ENCODE results near the gene COL4A5.

The COL4A5 gene

DNA sequence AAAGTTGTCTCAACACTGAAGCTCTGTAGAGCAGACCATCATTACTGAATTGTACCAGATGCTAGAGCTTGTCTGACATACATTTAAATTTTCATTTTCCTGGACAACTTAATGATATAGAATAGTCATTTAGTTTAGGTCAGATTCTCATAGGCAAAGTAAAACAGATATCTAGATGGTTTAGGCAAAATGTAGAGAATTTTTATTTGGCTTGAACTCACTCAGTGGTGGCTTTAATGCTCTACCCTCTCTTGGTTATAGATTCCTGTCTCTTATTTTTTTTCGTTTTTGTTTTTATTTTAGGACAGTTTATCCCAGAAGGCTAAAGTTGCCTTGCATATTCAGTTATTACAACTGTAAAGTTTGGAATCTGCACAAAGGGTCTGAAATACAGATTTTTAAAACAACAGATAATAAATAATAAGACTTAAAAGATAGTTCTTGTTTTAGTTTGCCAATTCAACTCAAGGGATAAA is 300.7 kb downstream of the COL4A5 start:
- FAIRE-seq (no peak), DNase-seq (ENCODE audit: low spot score) (no peak)

Data from RCC 7860 (cell line).